ENCODE results near the gene SLC34A3. TPM values are rescaled to one million over a fixed set of nuclear protein-coding genes. Genes with fewer than 3 reads are reported as not detected.

The SLC34A3 gene
- total and polyA plus RNA-seq, 3 experiments from 2014 or later = not detected

DNA sequence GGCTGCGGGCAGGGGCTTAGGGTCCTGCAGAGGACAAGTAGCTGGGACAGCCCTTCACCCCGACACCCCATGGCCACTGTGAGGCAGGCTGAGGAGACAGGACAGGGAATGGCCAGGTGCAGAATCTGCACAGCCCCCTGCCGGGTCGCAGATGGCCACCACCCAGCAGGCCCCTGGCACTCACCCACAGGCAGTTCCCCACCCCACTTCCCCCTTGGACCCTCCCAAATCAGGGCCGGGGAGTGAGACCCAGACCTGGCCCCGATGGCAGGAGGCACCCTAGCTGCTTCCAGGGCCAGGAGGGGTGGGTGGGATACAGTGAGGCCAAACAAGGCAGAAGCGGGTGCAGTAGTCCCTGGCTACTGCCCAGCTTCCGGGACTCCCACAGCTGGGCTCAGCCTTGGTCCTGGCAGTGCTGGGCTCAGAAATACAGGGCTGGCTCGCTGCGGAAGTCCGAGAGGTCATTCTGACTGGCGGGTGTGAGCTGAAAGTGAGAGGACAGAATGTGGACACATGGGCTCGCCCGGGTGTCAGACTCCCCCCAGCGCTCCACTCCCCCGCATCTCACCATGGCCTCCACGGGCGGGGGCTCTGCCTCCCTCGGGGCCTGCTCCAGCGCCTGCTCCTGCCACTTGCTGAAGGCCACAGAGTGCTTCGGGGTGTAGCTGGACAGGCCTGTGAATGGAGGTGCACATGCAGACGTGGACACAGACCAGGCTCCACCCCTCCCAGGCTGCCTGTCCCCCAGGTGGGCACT lies 38.8 kb upstream of the SLC34A3 start:
- no peaks in the 10 kb centered on the region for H3K27me3 ChIP-seq (ENCODE audit: insufficient read depth, low read length, poor library complexity, severe bottlenecking)
- H3K4me1 Mint-ChIP-seq = peaks cover 19 to 34% (median 19%) of the 10 kb centered on the region in 3 donors
- H3K4me3 ChIP-seq (ENCODE audit: low read length) = no peak overlapping the region
- POLR2A ChIA-PET = interaction anchor here (0.6 to 1.4 kb wide), 3 partner anchors 35 to 1100 kb away, joined by 3 to 9 read pairs (median 4); no protein-coding TSS in a partner anchor
- no peak overlapping the region for H3K4me3 Mint-ChIP-seq
- no peak for DNase-seq
- peaks cover 0 to 28% (median 2%) of the 10 kb centered on the region in 3 donors for H3K36me3 Mint-ChIP-seq
- no peaks in the 10 kb centered on the region for H3K27me3 Mint-ChIP-seq
- peaks cover 4% of the 10 kb centered on the region for H3K36me3 ChIP-seq (ENCODE audit: insufficient read depth, low read length)
- H3K27ac Mint-ChIP-seq = peak overlapping the region in 1 of 8 donors; percentile 80
- peaks cover 22% of the 10 kb centered on the region for H3K4me1 ChIP-seq (ENCODE audit: insufficient read depth, low read length)
- no peak overlapping the region for H3K27ac ChIP-seq (ENCODE audit: low read depth, low read length)
- H3K9me3 ChIP-seq (ENCODE audit: low read length) = no peaks in the 10 kb centered on the region
- H3K9me3 Mint-ChIP-seq = no peaks in the 10 kb centered on the region
- CTCF ChIA-PET = interaction anchor here (1.0 to 2.0 kb wide), 3 partner anchors 27 to 360 kb away, joined by 3 to 5 read pairs (median 3); partner anchors contain the start of gene MRPL41

DNA sequence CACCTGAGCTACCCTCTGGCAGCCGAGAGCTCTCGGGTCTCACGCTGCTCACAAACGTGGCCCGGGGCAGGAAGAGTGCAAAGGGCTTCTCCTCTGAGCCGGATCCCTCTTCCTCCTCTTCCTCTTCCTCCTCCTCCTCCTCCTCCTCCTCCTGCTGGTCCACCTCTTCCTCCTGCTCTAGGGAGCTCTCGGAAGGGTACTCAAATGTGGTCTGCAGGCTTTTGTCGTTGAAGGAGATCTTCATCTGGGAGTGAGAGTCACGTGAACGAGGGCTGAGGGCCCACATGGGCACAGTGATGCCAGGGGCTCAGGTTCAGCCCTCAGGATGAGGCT lies 38.3 kb upstream of the SLC34A3 start:
- no peaks in the 10 kb centered on the region for H3K9me3 Mint-ChIP-seq
- no peaks in the 10 kb centered on the region for H3K27me3 ChIP-seq (ENCODE audit: insufficient read depth, low read length, poor library complexity, severe bottlenecking)
- H3K4me1 ChIP-seq (ENCODE audit: insufficient read depth, low read length) = peaks cover 17% of the 10 kb centered on the region
- peaks cover 4% of the 10 kb centered on the region for H3K36me3 ChIP-seq (ENCODE audit: insufficient read depth, low read length)
- H3K36me3 Mint-ChIP-seq = peaks cover 0 to 26% (median 2%) of the 10 kb centered on the region in 3 donors
- H3K27ac Mint-ChIP-seq = no peak overlapping the region
- no peaks in the 10 kb centered on the region for H3K9me3 ChIP-seq (ENCODE audit: low read length)
- no peak overlapping the region for H3K27ac ChIP-seq (ENCODE audit: low read depth, low read length)
- no peak for DNase-seq
- POLR2A ChIA-PET = interaction anchor here (1.4 kb wide), 1 partner anchor 63 kb away, joined by 9 read pairs; no protein-coding TSS in a partner anchor
- no peak overlapping the region for H3K4me3 ChIP-seq (ENCODE audit: low read length)
- H3K4me3 Mint-ChIP-seq = peak overlapping the region in 1 of 7 donors; percentile 24
- H3K27me3 Mint-ChIP-seq = no peaks in the 10 kb centered on the region
- H3K4me1 Mint-ChIP-seq = peaks cover 14 to 28% (median 14%) of the 10 kb centered on the region in 3 donors
- CTCF ChIA-PET = interaction anchor here (1.0 to 2.0 kb wide), 3 partner anchors 27 to 360 kb away, joined by 3 to 5 read pairs (median 3); partner anchors contain the start of gene MRPL41

DNA sequence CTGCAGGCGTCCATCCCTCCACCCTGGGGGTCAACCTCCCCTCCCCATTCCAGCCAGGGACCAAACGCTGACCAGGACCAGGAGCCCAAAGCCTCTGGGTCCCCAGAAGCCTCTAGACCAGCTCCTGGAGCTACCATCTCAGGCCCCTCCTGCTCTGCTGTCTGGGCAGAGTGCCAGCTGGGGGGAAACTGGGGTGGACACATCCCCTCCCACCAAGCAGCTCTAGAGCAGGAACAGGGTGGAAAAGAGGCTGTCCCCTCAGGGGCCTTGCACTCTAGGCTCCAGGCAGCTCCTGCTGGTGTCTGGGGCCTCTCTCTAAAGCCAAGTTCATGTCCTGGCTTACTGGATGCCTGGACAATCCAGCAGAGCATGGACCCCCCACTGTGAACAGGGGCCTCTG lies 37.8 kb upstream of the SLC34A3 start:
- Histone ChIP-seq H3K27ac (ENCODE audit: low read depth, low read length) (no peak overlapping the region), H3K9me3 (ENCODE audit: low read length) (no peaks in the 10 kb centered on the region), H3K4me1 (ENCODE audit: insufficient read depth, low read length) (peaks cover 13% of the 10 kb centered on the region), H3K4me3 (ENCODE audit: low read length) (no peak overlapping the region), H3K27me3 (ENCODE audit: insufficient read depth, low read length, poor library complexity, severe bottlenecking) (no peaks in the 10 kb centered on the region), H3K36me3 (ENCODE audit: insufficient read depth, low read length) (peaks cover 4% of the 10 kb centered on the region)
- peaks cover 0 to 22% (median 0%) of the 10 kb centered on the region in 3 donors for H3K36me3 Mint-ChIP-seq
- POLR2A ChIA-PET = interaction anchor here (1.4 kb wide), 1 partner anchor 63 kb away, joined by 9 read pairs; no protein-coding TSS in a partner anchor
- no peaks in the 10 kb centered on the region for H3K27me3 Mint-ChIP-seq
- H3K4me3 Mint-ChIP-seq = peak overlapping the region in 1 of 7 donors; percentile 24
- peaks cover 10 to 24% (median 10%) of the 10 kb centered on the region in 3 donors for H3K4me1 Mint-ChIP-seq
- no peaks in the 10 kb centered on the region for H3K9me3 Mint-ChIP-seq
- no peak for DNase-seq
- CTCF ChIA-PET = interaction anchor here (1.0 to 2.0 kb wide), 2 partner anchors 97 to 359 kb away, joined by 3 to 5 read pairs; partner anchors contain the start of gene MRPL41
- H3K27ac Mint-ChIP-seq = no peak overlapping the region

DNA sequence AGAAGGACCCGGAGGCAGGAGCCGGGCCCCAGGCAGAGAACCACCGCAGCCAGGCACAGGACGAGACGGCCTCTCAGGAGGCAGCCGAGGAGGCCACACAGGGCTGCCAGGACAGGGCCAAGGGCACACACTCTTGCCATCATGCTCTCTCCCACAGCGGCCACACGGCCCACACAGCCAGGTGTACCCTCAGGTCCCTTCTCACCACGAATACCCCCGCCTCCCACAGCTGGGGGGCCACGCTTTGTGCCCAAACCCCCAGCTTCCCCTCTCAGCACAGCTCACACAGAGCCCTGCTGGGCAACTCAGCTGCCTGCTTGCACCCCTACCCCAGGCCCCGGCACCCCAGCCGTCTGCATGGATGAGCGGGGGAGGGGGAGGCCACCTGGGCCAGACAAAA lies 36.9 kb upstream of the SLC34A3 start:
- Mint-ChIP-seq H3K9me3 (no peaks in the 10 kb centered on the region), H3K4me3 (peak overlapping the region in 1 of 7 donors; percentile 50), H3K27me3 (no peaks in the 10 kb centered on the region), H3K36me3 (peaks cover 0 to 16% (median 0%) of the 10 kb centered on the region in 3 donors), H3K4me1 (peaks cover 9 to 19% (median 10%) of the 10 kb centered on the region in 3 donors), H3K27ac (no peak overlapping the region)
- Histone ChIP-seq H3K9me3 (ENCODE audit: low read length) (no peaks in the 10 kb centered on the region), H3K4me3 (ENCODE audit: low read length) (no peak overlapping the region), H3K4me1 (ENCODE audit: insufficient read depth, low read length) (peaks cover 12% of the 10 kb centered on the region), H3K27me3 (ENCODE audit: insufficient read depth, low read length, poor library complexity, severe bottlenecking) (no peaks in the 10 kb centered on the region), H3K36me3 (ENCODE audit: insufficient read depth, low read length) (peaks cover 4% of the 10 kb centered on the region), H3K27ac (ENCODE audit: low read depth, low read length) (no peak overlapping the region)
- DNase-seq = no peak
- ChIA-PET CTCF (interaction anchor here (1.5 kb wide), 1 partner anchor 43 kb away, joined by 4 read pairs; no protein-coding TSS in a partner anchor), POLR2A (no interaction called here)

DNA sequence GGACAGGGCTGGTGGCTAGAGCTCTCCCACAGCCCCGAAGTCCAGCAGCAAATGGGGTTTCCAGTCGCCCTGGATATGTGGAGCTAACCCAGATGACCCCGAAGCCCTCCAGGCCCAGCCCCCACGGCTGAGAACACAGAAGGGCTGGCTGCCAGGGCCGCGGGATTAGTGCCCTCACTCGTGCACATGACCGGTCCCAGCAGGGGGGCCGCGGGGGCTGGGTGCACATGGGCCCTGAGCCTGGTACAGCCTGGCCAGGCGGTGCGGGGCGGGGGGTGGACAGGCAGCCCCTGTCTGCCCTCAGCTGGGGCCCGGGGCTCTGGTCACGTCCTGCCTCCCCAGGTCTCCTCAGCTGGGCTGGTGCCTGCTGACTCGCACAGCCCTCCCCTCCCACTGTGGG lies 36.3 kb upstream of the SLC34A3 start:
- CTCF ChIA-PET = interaction anchor here (0.8 to 1.5 kb wide), 3 partner anchors 22 to 42 kb away, joined by 3 to 4 read pairs (median 3); no protein-coding TSS in a partner anchor

DNA sequence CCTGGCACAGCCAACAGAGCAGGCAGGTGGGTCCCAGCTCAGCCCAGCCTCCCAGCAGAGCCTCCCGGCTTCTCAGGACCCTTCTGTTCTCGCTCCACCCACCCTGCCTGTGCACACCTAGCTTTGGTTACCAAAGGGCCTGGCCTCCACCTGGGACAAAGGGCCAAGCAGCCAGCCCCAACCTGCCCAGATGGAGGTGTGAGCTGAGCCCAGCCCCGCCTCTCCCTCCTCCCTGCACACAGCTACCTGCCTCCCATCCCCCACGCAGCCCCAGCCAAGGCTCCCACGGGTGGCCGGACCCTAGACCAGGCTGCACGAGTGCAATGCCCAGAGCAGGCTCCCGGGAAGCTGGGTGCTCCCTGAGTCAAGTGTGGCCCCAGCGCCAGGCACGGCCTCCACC lies 35.8 kb upstream of the SLC34A3 start:
- H3K27me3 Mint-ChIP-seq = no peaks in the 10 kb centered on the region
- peaks cover 0 to 8% (median 0%) of the 10 kb centered on the region in 3 donors for H3K36me3 Mint-ChIP-seq
- ChIA-PET POLR2A (no interaction called here), CTCF (interaction anchor here (0.8 to 1.5 kb wide), 4 partner anchors 22 to 99 kb away, joined by 3 to 4 read pairs (median 3); no protein-coding TSS in a partner anchor)
- no peak for DNase-seq
- no peaks in the 10 kb centered on the region for H3K27me3 ChIP-seq (ENCODE audit: insufficient read depth, low read length, poor library complexity, severe bottlenecking)
- H3K27ac Mint-ChIP-seq = no peak overlapping the region
- no peak overlapping the region for H3K4me3 Mint-ChIP-seq
- H3K4me3 ChIP-seq (ENCODE audit: low read length) = no peak overlapping the region
- H3K9me3 Mint-ChIP-seq = no peaks in the 10 kb centered on the region
- peaks cover 4% of the 10 kb centered on the region for H3K36me3 ChIP-seq (ENCODE audit: insufficient read depth, low read length)
- peaks cover 7% of the 10 kb centered on the region for H3K4me1 ChIP-seq (ENCODE audit: insufficient read depth, low read length)
- H3K4me1 Mint-ChIP-seq = peaks cover 0 to 12% (median 3%) of the 10 kb centered on the region in 3 donors
- no peaks in the 10 kb centered on the region for H3K9me3 ChIP-seq (ENCODE audit: low read length)
- no peak overlapping the region for H3K27ac ChIP-seq (ENCODE audit: low read depth, low read length)

More for the DNA sequence above, 36.3 kb upstream of the SLC34A3 start:
- H3K9me3 Mint-ChIP-seq = no peaks in the 10 kb centered on the region
- POLR2A ChIA-PET = no interaction called here
- no peak for DNase-seq
- H3K4me1 Mint-ChIP-seq = peaks cover 4 to 13% (median 4%) of the 10 kb centered on the region in 3 donors
- H3K27ac Mint-ChIP-seq = no peak overlapping the region
- no peaks in the 10 kb centered on the region for H3K9me3 ChIP-seq (ENCODE audit: low read length)
- no peak overlapping the region for H3K4me3 ChIP-seq (ENCODE audit: low read length)
- H3K27me3 ChIP-seq (ENCODE audit: insufficient read depth, low read length, poor library complexity, severe bottlenecking) = no peaks in the 10 kb centered on the region
- H3K36me3 ChIP-seq (ENCODE audit: insufficient read depth, low read length) = peaks cover 4% of the 10 kb centered on the region
- no peak overlapping the region for H3K27ac ChIP-seq (ENCODE audit: low read depth, low read length)
- peaks cover 8% of the 10 kb centered on the region for H3K4me1 ChIP-seq (ENCODE audit: insufficient read depth, low read length)
- peaks cover 0 to 11% (median 0%) of the 10 kb centered on the region in 3 donors for H3K36me3 Mint-ChIP-seq
- no peak overlapping the region for H3K4me3 Mint-ChIP-seq
- H3K27me3 Mint-ChIP-seq = no peaks in the 10 kb centered on the region

DNA sequence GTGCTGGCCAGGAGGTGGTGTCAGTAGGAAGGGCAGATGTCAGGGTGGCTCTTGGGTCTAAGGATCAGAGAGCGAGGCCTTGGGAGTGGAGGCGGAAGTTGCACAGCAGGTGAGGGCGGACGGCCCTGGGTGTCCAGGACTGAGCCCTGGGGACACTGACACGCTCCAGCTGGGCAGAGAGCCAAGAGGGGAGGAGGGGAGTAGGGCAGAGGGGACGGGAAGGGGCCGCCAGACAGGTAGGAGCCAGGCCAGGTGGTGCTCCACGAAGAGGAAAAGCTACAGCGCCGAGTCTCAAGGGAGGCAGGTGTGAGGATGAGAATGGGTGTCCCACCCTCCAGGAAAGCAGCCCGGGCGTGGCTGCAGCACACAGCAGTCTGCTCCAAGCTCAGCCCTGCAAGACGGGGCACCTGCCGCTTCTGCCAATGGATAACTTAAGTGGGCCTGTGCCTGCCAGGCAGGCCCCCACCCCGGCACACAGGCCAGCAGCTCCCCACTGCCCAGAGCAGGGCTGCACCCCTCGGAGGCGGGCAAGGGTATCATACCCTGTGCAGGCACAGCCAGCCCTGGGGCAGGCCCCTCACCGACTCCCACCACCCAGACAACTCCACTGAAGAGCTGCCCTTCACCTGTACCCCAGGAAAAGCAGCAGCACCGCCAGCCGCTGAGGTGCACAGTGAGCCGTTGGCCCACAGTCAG lies 35.0 kb upstream of the SLC34A3 start:
- no peaks in the 10 kb centered on the region for H3K27me3 Mint-ChIP-seq
- Histone ChIP-seq H3K36me3 (ENCODE audit: insufficient read depth, low read length) (peaks cover 2% of the 10 kb centered on the region), H3K27me3 (ENCODE audit: insufficient read depth, low read length, poor library complexity, severe bottlenecking) (no peaks in the 10 kb centered on the region), H3K4me1 (ENCODE audit: insufficient read depth, low read length) (peaks cover 5% of the 10 kb centered on the region), H3K9me3 (ENCODE audit: low read length) (no peaks in the 10 kb centered on the region), H3K4me3 (ENCODE audit: low read length) (no peak overlapping the region), H3K27ac (ENCODE audit: low read depth, low read length) (no peak overlapping the region)
- CTCF ChIA-PET = interaction anchor here (0.7 to 1.4 kb wide), 2 partner anchors 41 to 100 kb away, joined by 3 read pairs; no protein-coding TSS in a partner anchor
- peaks cover 0 to 9% (median 3%) of the 10 kb centered on the region in 3 donors for H3K4me1 Mint-ChIP-seq
- peaks cover 0 to 5% (median 0%) of the 10 kb centered on the region in 3 donors for H3K36me3 Mint-ChIP-seq
- no peak for DNase-seq
- POLR2A ChIA-PET = no interaction called here
- H3K9me3 Mint-ChIP-seq = no peaks in the 10 kb centered on the region
- H3K4me3 Mint-ChIP-seq = no peak overlapping the region
- H3K27ac Mint-ChIP-seq = no peak overlapping the region
